GM18870 (cell line): ENCODE results near the gene KHDRBS2.

Source experiments
- ATAC-seq: cut with Tn5 transposase; IDR thresholded peaks from one replicate; pipeline ENCODE4 v1.9.1; 2021; ENCODE audit warnings: moderate library complexity; ENCODE audit not compliant: unreplicated experiment

KHDRBS2 gene

DNA sequence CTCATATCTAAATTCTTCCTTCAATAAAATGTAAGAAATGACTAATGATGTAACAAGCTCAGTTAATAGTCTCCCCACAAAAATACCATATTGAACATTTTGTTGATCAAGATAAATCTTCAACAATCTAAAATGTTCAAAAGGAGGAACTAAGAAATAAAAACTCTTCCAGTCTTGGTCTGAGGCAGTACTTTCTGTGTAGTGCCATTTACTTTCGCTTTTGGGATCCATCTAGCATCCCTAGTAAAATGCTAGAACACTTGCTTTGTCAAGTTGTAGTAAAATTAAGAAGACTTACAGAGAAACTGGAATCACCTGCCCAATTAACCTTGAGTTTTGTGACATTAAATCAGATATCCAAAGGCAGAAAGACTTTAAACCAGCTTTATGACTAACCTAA, 246.4 kb downstream of the KHDRBS2 start:
- ATAC-seq = no peak

DNA sequence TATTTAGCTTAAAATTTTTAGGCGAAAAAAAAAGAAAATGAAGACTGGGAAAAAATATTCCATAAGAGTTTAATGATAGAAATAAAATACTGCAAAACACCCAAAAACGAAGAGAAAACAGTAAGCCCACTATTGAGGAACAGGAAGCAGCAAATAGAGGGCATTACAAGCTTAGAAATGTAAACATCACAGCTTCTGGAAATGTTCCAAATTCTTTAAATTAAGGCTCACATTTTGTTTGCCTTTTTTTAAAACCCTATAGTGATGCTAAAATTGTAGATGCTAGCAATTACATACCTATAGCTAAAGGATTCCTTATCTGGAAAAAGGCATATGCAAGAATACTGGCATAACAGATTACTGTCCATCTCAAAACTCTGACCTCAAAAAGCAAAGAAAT, 248.6 kb downstream of the KHDRBS2 start:
- ATAC-seq = no peak

DNA sequence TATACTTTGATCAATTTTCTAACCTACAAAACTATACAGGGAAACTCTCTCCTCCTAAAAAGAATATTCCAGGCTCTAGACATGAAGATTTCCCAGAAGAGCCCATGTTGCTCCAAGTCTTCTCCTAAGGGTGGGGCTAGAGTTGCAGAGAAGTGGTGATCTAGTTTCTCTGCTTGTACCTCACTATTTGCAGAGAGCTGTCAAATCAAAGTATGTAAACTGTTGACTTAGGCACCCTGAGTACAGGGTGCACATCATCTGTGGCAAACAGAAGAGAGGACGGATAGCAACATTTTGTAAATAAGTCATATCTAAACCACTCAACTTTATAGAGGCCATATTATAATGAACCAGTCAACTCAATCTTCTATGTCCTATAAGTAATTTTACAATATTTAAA, 250.1 kb downstream of the KHDRBS2 start:
- ATAC-seq = no peak

GRCh38 chr6:62013719-62014118, 272.3 kb downstream of the KHDRBS2 start:
- no peak for ATAC-seq

DNA sequence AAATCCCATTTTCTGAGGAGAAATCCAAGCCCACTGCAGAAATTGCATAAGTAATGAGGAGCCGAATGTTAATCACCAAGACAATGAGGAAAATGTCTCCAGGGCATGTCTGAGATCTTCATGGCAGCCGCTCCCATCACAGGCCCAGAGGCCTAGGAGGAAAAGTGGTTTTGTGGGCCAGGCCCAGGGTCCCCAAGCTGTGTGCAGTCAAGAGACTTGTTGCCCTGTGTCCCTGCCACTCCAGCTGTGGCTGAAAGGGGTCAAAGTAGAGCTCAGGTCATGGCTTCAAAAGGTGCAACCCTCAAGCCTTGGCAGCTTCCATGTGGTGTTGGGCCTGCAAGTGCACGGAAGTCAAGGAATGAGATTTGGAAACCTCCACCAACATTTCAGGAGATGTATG, 276.6 kb downstream of the KHDRBS2 start:
- no peak for ATAC-seq

DNA sequence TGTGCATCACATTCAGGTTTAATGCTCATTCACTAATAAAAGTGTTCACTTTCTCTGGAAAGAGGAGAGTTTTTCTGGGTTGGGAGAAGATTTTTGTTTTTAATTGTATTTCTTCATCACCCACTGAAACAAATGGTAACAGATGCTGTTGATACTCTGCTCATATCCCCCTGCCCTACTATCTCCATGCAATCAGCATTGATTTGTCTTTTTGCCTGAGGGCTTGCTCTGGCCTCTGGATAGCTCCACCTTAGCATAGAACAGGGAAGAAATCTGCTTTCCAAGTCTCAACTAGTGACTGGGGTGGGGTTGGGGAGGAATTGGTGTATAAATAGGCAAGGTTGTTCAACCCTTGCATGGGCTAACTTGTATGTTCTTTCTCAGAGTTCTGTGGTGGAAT, 296.4 kb downstream of the KHDRBS2 start:
- no peak for ATAC-seq

DNA sequence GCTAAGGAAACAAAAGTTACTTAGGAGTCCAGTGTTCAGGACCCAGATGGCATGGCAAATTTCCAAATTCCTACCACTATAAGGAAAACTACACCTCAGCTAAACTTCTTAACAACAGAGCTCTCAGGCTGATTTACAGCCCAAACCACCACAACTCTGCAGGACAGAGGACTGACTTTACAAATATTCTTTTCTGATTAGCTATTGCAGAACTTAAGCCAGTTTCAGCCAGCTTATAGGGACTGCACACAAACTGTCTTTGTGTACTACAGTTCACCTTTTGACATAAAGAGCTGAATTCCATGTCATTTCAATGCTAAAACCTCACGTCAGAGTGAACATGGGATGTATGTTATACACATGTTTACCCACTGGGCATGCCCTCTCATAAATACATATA, 305.4 kb downstream of the KHDRBS2 start:
- no peak for ATAC-seq

DNA sequence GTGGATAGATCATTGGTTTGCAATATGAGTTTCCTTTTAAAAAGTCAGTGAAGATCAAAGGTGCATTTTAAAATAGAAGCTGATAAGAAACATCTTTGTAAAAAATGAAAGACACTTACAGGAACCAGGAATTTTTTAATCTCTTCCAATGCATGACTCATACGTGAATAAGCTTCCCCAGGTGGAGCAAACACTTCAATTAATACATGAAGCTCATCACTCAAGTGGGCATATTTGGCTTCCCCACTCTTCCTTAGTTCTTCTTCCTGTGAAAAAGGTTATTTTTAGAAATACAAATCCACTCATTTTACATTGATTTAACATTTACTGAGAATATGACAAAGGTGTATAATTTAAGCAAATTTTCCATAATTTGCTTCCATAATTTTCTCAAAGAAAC, 308.1 kb downstream of the KHDRBS2 start:
- no peak for ATAC-seq

- ATAC-seq = no peak
Observed at GRCh38 chr6:61977099-61977498, 308.9 kb downstream of the KHDRBS2 start.

GRCh38 chr6:61959196-61959595, 326.8 kb downstream of the KHDRBS2 start:
- no peak for ATAC-seq

DNA sequence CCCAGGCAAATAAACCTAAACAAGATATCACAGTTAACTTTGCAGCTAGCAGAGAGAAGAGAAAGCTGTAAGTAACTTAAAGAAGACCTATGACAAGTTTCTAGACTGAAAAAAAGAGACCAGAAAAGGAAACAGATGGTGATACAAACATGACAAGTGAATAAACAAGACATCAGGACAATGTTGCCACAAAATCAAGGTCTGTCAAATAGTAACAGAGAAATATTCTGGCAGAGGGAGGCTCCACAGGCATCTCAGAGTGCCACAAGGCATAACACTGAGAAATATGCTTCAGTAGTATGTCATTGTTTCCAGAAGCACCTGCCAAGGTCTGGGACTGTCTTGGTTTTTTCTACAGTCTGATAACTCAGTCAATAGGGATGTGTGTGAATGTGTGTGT, 332.2 kb downstream of the KHDRBS2 start:
- ATAC-seq = no peak

DNA sequence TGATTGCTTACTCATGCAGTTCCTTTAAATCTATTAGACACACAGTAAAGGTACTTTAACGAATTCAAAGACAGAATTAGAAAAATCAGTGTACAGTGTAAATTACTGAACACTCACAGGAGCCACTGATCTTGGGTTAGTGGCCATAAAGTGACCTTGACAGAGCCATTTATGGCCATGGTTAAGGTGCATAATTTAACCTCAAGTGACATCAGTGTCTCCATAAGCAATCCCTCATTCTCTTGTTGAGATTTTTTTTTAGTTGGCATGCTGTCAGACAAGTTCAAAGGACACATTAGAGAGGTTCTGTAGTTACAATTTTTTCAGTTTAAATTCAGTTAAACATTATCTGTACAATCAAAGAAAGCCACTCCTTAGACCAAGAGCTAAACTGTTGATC, 334.4 kb downstream of the KHDRBS2 start:
- no peak for ATAC-seq

DNA sequence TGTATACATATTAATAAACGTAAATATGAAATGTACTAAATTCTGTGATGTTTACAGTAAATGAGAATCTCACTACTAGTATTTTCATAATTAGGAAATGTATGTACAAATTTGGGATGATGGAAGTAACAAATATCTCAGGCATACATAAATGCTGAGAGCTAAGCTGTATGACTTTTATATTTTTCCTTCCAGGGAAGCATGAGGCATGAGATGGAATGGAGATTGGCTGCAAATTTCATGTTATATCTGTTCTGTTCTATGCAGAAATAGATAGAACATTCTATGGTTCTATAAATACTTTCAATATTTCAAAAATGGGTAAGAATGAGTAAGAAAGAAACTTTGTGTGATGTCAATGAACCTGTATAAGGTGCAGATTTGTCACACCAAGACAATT, 335.2 kb downstream of the KHDRBS2 start:
- ATAC-seq = no peak

DNA sequence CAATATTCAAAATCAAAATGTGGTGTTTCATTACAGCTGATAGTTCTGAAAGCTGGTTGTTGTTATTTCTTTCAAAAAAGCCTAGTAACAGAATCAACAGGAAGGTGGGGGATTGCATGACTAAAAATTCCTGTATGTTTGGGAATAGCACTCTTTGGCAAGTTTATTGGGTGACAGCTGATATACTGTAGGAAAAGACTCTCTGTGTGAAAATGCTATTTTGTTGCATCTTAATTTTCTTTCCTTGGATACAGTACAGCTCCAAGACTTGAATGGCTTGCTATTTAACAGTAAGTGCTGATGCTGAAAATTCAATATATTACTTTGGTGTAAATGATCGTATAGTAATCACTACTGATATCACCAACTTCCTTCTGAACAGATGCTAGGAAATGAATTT, 336.1 kb downstream of the KHDRBS2 start:
- ATAC-seq = no peak

DNA sequence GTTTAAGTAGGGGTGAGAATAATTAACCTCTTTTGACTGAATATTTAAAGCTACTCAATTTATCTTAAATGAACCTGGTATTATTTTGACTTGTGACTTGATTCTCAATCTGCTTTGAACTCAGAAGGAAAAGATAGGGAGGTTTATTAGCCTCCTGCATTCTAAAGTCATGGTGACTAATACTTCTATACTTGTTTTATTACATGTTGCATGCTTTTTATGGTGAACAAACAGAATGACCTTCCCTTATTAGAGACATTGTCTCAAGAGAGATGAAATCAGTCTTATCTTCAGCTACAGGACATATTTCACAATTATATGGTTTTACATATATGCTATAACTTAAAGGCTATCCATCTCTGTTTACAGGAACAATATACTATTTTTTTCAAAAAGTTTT, 336.9 kb downstream of the KHDRBS2 start:
- ATAC-seq = no peak

DNA sequence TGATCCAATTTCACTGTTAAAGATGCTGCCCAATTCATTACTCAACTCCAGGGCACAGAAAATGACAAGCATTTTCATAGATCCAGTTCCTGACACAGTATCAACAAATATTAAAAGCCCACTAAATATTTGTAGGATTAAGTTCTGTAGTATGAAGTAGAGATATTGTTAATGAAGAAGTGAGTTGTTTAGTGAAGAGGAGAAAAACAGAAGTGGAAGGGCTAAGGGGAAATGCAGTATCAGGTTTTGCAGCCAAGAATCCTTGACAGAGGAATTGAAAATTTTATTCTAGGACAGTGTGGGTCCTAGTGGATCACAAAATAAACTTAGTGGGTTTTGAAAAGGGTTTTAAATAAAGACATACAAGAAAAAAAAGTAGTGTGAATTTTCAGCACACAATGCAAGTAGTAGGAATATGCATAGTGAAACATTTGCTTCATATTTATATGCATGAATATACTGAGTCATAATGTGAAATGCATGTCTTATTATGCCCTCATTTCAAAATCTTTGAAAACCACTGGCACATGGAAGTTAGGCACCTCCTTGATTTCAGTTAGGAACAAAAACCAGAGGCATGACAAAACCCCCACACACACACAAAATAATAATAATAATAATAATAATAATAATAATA, 338.6 kb downstream of the KHDRBS2 start:
- no peak for ATAC-seq

- no peak for ATAC-seq
Observed at GRCh38 chr6:61940919-61941318, 345.1 kb downstream of the KHDRBS2 start.

DNA sequence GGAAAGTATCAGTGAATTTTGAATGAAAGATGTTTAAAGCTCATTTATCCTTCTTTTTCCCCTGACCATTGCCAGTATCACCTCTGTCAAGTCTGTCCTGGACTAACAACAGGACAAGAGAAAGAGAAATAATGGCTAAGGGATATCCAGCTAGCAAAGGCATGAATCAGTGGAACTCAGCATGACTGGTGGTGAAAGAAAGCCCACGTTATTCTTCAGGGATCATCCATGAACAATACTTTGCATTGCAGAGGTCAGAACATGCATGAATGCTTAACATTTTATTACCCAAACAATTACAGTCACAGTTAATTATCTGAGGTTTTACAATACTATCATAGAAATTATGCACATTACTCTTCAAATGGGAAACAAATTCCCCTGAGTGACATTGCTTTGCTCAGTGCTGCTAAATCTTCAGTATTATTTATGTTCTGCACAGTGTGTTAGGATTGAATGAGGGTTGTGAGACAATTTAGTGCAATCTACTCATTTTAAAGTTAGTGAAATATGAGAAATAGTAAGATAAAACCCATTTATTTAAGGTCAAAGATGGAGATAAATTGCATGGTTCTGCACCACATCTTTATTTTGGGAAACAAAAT, 350.7 kb downstream of the KHDRBS2 start:
- no peak for ATAC-seq

DNA sequence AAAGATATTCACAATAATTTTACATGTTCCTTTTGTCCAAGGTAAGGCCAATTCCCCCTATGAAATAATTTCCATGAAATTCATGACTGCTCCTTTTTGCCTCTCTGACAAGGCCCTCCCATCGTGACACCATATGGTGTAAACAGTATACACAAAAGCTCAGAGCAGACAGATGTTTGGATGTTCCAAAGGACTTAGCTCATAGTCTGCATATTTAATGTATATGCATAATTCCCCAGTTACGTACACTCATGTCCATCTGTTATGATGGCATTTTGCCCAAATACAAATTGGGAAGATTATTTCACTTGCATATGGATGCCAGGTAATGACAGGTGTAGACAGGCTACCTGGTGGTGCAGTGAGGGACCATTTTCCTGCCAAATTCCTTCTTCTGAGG, 376.5 kb downstream of the KHDRBS2 start:
- no peak for ATAC-seq

DNA sequence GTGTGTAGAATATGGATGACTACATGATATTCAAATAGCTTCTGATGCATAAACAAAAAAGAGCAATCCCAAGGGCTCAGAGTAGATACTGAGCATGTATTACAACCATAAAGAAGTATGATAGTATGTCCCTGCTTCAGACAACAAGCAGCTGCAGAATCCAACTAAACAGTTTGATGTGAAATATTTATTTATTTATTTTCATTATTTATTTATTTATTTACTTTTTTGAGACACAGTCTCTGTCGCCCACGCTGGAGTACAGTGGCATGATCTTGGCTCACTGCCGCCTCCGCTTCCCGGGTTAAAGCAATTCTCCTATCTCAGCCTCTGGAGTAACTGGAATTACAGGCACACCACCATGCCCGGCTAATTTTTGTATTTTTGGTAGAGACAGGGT, 384.3 kb downstream of the KHDRBS2 start:
- ATAC-seq = no peak

DNA sequence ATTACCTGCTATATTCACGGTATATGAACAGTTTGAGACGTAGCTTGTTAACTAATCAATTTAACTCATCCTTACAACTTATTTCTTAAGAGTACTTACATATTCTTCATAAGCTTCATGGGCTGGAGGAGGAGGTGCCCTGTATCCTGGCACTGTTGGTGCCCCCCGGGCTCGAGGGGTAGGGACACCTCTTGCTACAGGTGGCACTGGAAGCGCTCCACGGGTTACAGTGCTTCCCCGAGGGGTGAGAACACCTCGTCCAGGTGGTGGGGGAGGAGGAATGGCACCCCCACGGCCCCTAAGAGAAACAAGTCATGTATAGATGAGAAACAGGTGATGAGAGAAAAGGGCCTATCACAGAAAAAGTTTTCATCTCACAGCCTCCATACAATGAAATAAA, 391.5 kb downstream of the KHDRBS2 start:
- no peak for ATAC-seq

- ATAC-seq = no peak
Observed at GRCh38 chr6:61887423-61887822, 398.6 kb downstream of the KHDRBS2 start.

DNA sequence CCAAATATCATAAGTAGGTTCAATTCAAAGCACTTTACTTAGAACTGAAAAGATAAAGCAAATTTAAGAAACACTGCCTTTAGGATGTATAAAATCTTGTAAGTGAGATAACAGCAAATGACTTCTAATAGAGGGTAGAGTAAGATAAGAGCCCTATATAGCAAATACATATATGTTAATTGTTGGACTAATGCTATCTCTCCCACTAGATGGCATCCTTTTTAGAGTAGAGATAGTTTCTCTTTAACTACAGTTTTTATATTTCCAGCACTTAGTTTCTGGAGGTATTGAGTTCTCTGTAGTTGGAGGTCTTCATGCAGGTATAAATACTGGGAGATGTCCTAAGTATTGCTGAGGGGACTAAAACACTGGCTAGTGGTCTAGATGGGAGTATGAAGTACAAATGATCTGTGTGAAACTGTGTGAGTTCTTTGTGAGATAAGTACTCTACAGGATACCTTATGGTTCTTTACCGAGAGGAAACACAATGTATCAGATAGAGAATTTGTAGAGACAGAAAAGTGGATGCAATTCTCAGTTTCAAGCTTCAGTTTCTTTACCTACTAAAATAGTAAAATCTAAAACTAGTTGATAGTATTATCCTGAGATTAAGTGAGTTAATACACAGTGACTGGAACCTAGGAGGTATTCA, 399.3 kb downstream of the KHDRBS2 start:
- no peak for ATAC-seq
